HFF-Myc (cell line): Measurements from ENCODE around the gene TMEM255B.

ENCODE experiments used
- DNase-seq: peaks from one replicate; pipeline ENCODE4 v3.0.0-alpha.2; 2011; ENCODE audit warnings: low read depth; ENCODE audit errors: extremely low read depth
- H3K4me3 ChIP-seq: replicated peaks from 2 replicates; pipeline ENCODE4 v1.5.1; 2011; ENCODE audit warnings: low read depth, mild to moderate bottlenecking, control low read depth, low read length
- TF ChIP-seq, protein P1 (sequence below): IDR thresholded peaks from 2 replicates; pipeline ENCODE4 v1.5.1; 2012; ENCODE audit warnings: mild to moderate bottlenecking, low read depth, low read length, control low read depth; ENCODE audit errors: missing control alignments

The TMEM255B gene

DNA sequence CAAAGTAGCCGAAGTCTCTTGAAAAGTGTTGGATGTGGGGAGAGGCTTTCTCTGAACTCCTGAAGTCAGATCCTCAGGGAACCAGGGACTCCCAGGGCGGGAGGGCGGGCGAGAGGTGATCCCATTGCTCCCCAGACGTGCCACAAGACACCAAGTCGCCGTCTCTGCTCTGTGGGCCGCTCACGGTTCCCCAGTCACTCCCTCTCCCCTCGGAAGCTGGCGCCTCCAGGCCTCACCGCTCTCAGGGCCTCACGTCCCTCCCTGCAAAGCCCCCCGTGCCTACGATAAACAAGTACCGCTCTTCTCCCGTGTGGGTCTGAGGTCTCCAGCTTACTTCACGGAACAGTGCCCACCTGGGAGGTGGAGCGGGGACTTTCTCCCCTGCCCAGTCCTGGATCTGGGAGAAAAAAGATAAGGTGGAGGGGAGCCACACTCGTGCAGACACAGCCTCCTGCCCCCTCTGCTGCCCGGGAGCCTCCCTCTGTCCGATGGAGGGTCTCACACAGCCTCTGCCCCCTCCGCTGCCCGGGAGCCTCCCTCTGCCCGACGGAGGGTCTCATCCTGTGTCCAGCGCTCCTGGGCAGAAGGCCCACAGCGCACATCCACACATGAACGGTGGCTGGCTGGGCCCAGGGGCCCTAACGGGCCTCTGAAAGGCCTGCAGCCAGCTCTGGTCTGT, 54.2 kb downstream of the TMEM255B start:
- no peak overlapping the region for H3K4me3 ChIP-seq
- no peak for DNase-seq
- TF ChIP-seq, protein P1, sequence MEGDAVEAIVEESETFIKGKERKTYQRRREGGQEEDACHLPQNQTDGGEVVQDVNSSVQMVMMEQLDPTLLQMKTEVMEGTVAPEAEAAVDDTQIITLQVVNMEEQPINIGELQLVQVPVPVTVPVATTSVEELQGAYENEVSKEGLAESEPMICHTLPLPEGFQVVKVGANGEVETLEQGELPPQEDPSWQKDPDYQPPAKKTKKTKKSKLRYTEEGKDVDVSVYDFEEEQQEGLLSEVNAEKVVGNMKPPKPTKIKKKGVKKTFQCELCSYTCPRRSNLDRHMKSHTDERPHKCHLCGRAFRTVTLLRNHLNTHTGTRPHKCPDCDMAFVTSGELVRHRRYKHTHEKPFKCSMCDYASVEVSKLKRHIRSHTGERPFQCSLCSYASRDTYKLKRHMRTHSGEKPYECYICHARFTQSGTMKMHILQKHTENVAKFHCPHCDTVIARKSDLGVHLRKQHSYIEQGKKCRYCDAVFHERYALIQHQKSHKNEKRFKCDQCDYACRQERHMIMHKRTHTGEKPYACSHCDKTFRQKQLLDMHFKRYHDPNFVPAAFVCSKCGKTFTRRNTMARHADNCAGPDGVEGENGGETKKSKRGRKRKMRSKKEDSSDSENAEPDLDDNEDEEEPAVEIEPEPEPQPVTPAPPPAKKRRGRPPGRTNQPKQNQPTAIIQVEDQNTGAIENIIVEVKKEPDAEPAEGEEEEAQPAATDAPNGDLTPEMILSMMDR: no peak

DNA sequence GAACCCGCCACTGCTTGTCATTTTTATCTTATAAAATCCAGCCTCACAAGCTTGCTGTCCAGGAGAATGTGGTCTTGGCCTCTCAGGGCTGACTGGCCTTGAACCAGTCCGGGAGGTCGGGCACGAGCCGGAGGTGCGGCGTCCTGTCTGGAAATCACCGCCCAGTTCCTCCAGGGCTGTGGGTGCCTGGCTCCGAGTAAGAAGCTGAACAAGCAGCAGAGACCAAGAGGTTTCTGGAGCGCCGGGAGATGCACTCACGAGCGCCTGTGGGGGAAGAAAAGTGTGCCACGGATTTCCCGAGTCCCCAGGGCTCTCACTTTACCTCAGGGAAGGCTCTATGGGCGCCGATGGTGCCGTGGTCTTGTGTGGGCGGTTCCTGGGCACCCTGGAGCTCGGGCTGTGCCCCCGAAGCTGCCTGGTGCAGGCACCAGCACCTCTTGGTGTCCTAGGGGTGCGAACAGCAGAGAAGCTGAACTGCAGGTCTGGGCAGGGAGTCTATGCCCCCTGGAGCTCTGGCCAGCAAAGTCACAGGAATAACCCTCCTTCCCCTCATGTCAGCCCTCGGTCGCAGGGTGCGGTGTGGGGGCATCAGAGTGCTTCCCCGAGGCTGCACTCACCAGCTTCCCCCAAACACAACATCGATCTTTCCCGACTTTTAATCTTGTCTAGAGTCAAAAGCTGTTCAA, 54.9 kb downstream of the TMEM255B start:
- no peak for DNase-seq
- no peak overlapping the region for H3K4me3 ChIP-seq
- TF ChIP-seq, protein P1: no peak

DNA sequence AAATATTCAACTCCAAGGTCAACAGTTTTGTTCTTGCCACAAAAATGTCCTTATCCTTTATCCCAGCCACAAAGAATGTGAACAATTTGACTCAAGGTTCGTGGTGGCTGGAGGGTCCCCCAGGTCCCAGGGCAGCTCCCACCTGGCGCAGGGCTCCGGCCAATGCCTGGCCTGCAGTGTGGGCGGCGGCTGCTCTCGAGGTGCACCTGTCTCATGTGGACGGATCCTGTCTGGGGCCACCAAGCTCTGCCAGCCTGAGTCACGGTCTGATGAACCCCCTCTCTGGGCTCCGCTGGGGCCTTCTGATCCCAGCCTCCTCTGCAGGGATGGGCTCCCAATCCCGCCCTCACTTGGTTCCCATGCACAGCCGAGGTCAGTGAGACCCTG, 55.4 kb downstream of the TMEM255B start:
- TF ChIP-seq, protein P1: no peak
- no peak for DNase-seq
- H3K4me3 ChIP-seq: no peak overlapping the region

DNA sequence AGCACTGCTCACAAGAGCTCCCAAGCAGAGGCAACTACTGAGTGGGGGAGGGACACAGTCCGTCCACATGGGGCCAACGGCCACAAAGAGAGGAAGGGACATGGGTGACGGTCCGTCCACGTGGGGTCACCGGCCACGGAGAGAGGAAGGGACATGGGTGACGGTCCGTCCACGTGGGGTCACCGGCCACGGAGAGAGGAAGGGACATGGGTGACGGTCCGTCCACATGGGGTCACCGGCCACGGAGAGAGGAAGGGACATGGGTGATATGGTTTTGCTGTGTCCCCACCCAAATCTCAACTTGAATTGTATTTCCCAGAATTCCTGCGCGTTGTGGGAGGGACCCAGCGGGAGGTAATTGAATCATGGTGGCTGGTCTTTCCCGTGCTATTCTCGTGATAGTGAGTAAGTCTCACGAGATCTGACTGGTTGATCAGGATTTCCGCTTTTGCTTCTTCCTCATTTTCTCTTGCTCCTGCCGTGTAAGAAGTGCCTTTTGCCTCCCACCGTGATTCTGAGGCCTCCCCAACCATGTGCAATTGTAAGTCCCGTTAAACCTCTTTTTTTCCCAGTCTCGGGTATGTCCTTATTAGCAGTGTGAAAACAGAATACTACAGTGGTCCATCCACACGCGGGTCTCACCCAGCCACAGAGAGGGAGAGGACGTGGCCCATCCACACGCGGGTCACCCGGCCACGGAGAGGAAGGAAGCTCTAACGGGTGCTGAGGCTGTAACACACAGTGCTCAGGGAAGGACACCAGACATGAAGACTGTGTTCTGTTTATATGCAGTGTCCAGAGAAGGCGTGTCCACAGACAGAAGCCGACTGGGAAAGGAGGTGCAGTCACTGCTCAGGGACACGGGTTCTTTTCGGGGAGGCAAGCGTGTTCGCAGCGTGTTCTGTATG, 56.4 kb downstream of the TMEM255B start:
- DNase-seq: no peak
- H3K4me3 ChIP-seq: no peak overlapping the region
- TF ChIP-seq, protein P1: no peak

DNA sequence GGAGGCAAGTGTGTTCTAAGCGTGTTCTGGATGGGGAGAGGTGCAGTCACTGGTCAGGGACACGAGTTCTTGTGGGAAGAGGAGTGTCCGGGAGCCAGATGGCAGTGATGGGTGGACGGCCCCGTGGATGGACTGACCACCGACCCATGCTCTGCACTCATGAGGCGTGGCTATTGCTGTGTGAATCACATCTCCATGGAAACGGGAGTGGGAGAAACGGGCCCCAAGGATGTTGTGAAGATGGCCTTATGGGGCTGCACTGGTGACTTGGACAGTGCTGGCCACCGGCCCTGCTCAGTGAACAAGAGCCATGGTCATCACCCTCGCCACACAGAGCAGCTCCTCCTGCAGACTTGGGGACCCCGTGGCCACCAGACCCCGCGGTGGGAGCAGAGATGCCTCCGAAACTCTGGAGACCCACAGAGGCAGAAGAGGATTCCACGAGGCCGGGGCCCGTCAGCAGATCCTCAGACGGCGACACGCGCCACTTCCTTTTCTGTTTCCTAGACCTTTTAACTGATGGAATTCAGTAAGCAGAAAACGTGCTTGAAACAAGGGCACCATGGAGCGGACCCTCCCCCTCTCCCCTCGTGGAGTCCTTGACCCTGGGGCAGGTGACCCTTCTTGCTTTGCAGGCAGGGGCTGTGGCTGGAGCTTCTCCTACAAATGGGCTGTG, 57.4 kb downstream of the TMEM255B start:
- TF ChIP-seq, protein P1: no peak
- DNase-seq: no peak
- H3K4me3 ChIP-seq: no peak overlapping the region

DNA sequence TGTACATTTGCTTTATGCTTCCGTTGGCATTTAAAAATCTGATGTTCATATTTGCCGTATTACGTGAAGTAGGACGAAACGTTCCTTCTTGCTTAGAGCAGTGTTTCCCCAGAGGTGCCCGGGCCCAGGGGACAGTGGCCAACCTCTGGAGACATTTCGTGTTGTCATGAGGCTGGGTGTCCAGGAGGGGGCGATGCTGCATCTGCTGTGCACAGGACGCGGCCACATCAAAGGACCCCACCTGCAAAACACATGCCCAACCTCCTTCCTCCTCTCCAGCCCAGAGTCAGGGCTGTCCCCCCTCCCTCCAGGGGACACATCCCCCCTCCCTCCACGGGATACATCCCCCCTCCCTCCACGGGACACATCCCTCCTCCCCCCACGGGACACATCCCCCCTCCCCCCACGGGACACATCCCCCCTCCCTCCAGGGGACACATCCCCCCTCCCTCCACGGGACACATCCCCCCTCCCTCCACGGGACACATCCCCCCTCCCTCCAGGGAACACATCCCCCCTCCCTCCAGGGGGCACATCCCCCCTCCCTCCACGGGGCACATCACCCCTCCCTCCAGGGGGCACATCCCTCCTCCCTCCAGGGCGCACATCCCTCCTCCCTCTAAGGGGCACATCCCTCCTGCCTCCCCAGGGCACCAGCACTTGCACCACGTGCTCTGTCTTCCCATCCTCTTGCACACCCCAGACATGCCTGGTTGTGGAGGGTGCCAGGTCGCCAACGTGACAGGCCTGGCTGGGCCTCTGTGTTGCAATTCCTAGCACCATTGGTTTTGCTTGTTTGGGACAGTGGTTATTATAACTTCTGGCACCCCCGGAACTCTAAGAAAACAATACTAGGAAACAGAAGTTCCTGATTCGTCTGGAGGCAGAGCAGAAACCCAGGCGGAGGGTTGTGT, 58.2 kb downstream of the TMEM255B start:
- TF ChIP-seq, protein P1: peak; percentile 80
- DNase-seq: peak; percentile 72
- no peak overlapping the region for H3K4me3 ChIP-seq
